Stimulated activated effector memory CD8-positive, alpha-beta T cell treated with anti-CD3 and anti-CD28 coated beads, Interleukin-12 subunit alpha, Interleukin-12 subunit beta, amount 100 ng/mL, for 72 hours (primary cell): ENCODE measurements around the gene PTPRC.

ENCODE experiments used
- ATAC-seq: fragments of 150-1000 bp; cut with Tn5 transposase; 2 replicates; pipeline ENCODE4 v1.10.0; 2021
- DNase-seq, 2 donors: peaks; one replicate each; pipeline ENCODE4 v3.0.0; 2021 to 2022; ENCODE audit warnings: low spot score in 2 of 2
- H3K27ac Mint-ChIP-seq: one replicate; pipeline ENCODE4 v1.8.0; 2022; ENCODE audit warnings: mild to moderate bottlenecking, mixed read lengths
- H3K36me3 Mint-ChIP-seq: one replicate; pipeline ENCODE4 v1.8.0; 2022; ENCODE audit warnings: mild to moderate bottlenecking, mixed read lengths
- H3K4me1 Mint-ChIP-seq: one replicate; pipeline ENCODE4 v1.8.0; 2022; ENCODE audit warnings: mixed read lengths
- H3K4me3 Mint-ChIP-seq: one replicate; pipeline ENCODE4 v1.8.0; 2022; ENCODE audit warnings: mild to moderate bottlenecking, mixed read lengths
- H3K9me3 Mint-ChIP-seq: one replicate; pipeline ENCODE4 v1.8.0; 2022; ENCODE audit warnings: mixed read lengths

The PTPRC gene

GRCh38 chr1:198612471-198613260 lies 26.2 kb upstream of the PTPRC start:
- Mint-ChIP-seq H3K4me3 (peak overlapping the region; percentile 83), H3K27ac (peak overlapping the region; percentile 99), H3K9me3 (no peaks in the 10 kb centered on the region), H3K4me1 (peaks cover 73% of the 10 kb centered on the region), H3K36me3 (peaks cover 24% of the 10 kb centered on the region)
- ATAC-seq (peak; percentile 63), DNase-seq (no peak)

DNA sequence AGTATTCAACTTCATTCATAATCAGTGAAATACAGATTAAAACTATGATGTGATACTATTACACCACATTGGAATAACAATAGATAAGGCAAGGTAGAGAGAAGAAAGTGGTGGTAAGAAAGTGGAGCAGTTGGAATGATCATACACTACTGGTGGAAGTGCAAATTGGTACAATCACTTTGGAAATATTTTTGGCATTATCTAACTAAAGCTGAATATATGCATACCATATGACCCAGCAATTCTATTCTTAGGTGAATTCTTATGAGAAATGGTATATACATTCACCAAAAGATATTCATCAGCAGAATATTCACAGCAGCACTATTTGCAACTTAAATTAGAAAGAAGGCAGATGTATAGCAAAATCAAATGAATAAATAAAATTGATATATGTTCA lies 21.4 kb upstream of the PTPRC start:
- ATAC-seq = no peak
- no peak overlapping the region for H3K4me3 Mint-ChIP-seq
- peaks cover 84% of the 10 kb centered on the region for H3K4me1 Mint-ChIP-seq

DNA sequence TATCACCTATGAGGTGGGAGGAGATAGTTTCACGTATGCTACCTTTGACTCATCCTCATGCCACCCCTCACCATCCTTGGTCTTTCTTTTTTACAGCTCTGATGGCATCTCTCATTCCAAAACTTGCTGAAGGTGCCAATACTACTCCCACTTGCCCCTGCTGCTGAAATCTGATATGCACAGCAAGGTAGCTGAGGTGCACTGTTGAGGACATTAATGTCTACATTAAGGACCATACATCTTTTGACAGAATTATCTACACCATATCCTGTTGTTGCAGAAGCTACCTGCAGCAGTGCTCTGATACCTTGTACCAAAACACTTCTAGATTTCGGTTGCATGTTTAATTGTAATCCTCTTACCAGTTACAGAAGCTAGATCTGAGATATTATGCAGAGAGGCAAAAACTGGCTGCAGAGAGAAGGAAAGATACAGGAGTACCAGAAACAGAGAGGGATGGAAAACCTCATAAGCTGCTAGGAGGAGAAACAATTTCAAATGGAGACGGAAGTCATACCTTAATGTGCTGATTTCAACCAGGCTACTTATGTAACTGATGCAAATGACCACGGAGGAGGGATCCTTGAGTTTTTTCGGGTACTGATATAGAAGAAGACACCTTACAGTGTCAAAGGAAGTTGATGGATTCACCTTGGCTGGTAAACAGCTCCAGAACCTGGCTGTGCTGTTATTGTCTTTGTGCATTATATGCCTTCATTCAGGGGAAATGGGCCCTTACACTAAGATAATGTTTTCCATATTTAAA lies 19.3 kb upstream of the PTPRC start:
- Mint-ChIP-seq H3K9me3 (no peaks in the 10 kb centered on the region), H3K4me1 (peaks cover 81% of the 10 kb centered on the region), H3K36me3 (peaks cover 11% of the 10 kb centered on the region), H3K27ac (peak overlapping the region; percentile 90), H3K4me3 (peak overlapping the region; percentile 65)
- DNase-seq (no peak), ATAC-seq (peak; percentile 76)

More for the DNA sequence above, 21.4 kb upstream of the PTPRC start:
- Mint-ChIP-seq H3K36me3 (peaks cover 29% of the 10 kb centered on the region), H3K9me3 (no peaks in the 10 kb centered on the region), H3K27ac (peak overlapping the region; percentile 7)
- DNase-seq = no peak

- peak overlapping the region; percentile 90 for H3K27ac Mint-ChIP-seq
- H3K4me1 Mint-ChIP-seq = peaks cover 82% of the 10 kb centered on the region
- ATAC-seq = no peak
- H3K4me3 Mint-ChIP-seq = peak overlapping the region; percentile 65
- no peaks in the 10 kb centered on the region for H3K9me3 Mint-ChIP-seq
- H3K36me3 Mint-ChIP-seq = peaks cover 9% of the 10 kb centered on the region
- no peak for DNase-seq
These were observed 18.6 kb upstream of the PTPRC start for GRCh38 chr1:198620218-198620617.

GRCh38 chr1:198620951-198621824 lies 17.7 kb upstream of the PTPRC start:
- peaks cover 81% of the 10 kb centered on the region for H3K4me1 Mint-ChIP-seq
- H3K36me3 Mint-ChIP-seq = peaks cover 9% of the 10 kb centered on the region
- ATAC-seq = peak; percentile 85
- peak overlapping the region; percentile 90 for H3K27ac Mint-ChIP-seq
- peak overlapping the region; percentile 65 for H3K4me3 Mint-ChIP-seq
- DNase-seq = peak; percentile 42 to 81
- H3K9me3 Mint-ChIP-seq = peaks cover 2% of the 10 kb centered on the region

DNA sequence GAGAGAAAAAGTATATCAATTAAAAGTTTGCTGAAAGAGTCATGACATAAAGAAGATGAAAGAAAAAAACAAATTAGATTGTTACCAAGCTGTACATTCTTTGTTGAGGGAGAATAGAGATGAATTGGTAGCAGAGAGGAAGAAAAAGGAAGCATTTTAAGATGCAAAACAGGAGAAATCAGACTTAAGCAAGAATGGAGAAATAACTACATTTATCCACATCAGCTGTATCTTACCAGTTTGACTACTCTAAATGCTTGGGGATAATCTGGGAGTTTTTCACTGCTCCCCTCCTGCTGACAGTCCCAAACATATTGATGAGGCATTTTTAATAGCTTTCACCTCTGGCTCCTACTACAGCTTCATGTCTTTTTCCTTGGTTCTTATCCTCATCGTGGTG lies 16.8 kb upstream of the PTPRC start:
- Mint-ChIP-seq H3K4me1 (peaks cover 86% of the 10 kb centered on the region), H3K9me3 (peaks cover 3% of the 10 kb centered on the region), H3K27ac (peak overlapping the region; percentile 90), H3K4me3 (peak overlapping the region; percentile 65), H3K36me3 (peaks cover 8% of the 10 kb centered on the region)
- ATAC-seq (no peak), DNase-seq (no peak)

GRCh38 chr1:198623752-198624647 lies 14.8 kb upstream of the PTPRC start:
- ATAC-seq (peak; percentile 24), DNase-seq (no peak)
- Mint-ChIP-seq H3K36me3 (peaks cover 5% of the 10 kb centered on the region), H3K9me3 (peaks cover 3% of the 10 kb centered on the region), H3K27ac (peak overlapping the region; percentile 90), H3K4me1 (peaks cover 86% of the 10 kb centered on the region), H3K4me3 (peak overlapping the region; percentile 54)

DNA sequence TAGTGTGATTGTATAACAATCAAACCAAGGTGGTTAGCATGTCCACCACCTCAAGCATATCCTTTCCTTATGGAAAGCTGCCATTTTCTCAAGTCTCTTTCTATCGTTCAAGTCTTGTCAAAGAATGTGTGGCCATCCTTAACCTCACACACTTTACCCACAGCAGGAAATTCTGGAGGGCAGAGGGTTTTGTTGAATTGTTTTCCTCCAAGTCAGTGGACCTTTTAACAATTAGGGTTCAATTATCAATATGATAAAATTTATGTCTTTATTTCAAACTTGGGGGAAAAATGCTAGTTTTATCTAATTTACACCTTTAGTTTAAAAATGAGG lies 14.2 kb upstream of the PTPRC start:
- Mint-ChIP-seq H3K36me3 (peaks cover 5% of the 10 kb centered on the region), H3K9me3 (peaks cover 3% of the 10 kb centered on the region), H3K4me3 (peak overlapping the region; percentile 54), H3K27ac (peak overlapping the region; percentile 48), H3K4me1 (peaks cover 86% of the 10 kb centered on the region)
- DNase-seq = no peak
- ATAC-seq = no peak

GRCh38 chr1:198627436-198628066 lies 11.3 kb upstream of the PTPRC start:
- peak overlapping the region; percentile 40 for H3K4me3 Mint-ChIP-seq
- ATAC-seq = peak; percentile 73
- peak overlapping the region; percentile 81 for H3K27ac Mint-ChIP-seq
- H3K4me1 Mint-ChIP-seq = peaks cover 65% of the 10 kb centered on the region
- no peaks in the 10 kb centered on the region for H3K36me3 Mint-ChIP-seq
- H3K9me3 Mint-ChIP-seq = peaks cover 3% of the 10 kb centered on the region
- no peak for DNase-seq

DNA sequence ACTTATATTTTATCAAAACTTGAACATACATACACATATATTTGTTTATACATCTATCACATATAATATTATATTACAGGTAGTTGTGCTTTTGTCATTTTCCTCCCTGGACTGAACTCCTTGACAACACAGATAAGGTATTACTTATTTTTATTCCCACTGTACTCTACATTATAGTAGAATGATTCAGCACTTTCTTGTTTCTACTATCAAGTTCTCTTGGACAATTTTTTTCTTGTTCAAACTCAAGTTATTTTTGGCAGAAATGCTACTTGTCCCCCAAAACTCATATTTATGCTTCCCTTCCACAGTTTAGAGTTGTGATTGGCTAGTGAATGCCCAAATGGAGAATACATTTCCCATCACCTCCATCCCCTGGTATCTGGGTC lies 10.8 kb upstream of the PTPRC start:
- peaks cover 3% of the 10 kb centered on the region for H3K9me3 Mint-ChIP-seq
- peak overlapping the region; percentile 81 for H3K27ac Mint-ChIP-seq
- DNase-seq (no peak), ATAC-seq (no peak)
- peak overlapping the region; percentile 40 for H3K4me3 Mint-ChIP-seq
- no peaks in the 10 kb centered on the region for H3K36me3 Mint-ChIP-seq
- H3K4me1 Mint-ChIP-seq = peaks cover 61% of the 10 kb centered on the region

GRCh38 chr1:198629610-198630009 lies 9.2 kb upstream of the PTPRC start:
- peak overlapping the region; percentile 81 for H3K27ac Mint-ChIP-seq
- no peak for DNase-seq
- no peaks in the 10 kb centered on the region for H3K36me3 Mint-ChIP-seq
- peaks cover 15% of the 10 kb centered on the region for H3K9me3 Mint-ChIP-seq
- H3K4me1 Mint-ChIP-seq = peaks cover 66% of the 10 kb centered on the region
- peak overlapping the region; percentile 40 for H3K4me3 Mint-ChIP-seq
- ATAC-seq = no peak

- no peak overlapping the region for H3K27ac Mint-ChIP-seq
- DNase-seq (no peak), ATAC-seq (no peak)
- no peak overlapping the region for H3K4me3 Mint-ChIP-seq
- peaks cover 69% of the 10 kb centered on the region for H3K4me1 Mint-ChIP-seq
- no peaks in the 10 kb centered on the region for H3K36me3 Mint-ChIP-seq
- H3K9me3 Mint-ChIP-seq = peaks cover 16% of the 10 kb centered on the region
These were observed 8.0 kb upstream of the PTPRC start for GRCh38 chr1:198630863-198631262.

DNA sequence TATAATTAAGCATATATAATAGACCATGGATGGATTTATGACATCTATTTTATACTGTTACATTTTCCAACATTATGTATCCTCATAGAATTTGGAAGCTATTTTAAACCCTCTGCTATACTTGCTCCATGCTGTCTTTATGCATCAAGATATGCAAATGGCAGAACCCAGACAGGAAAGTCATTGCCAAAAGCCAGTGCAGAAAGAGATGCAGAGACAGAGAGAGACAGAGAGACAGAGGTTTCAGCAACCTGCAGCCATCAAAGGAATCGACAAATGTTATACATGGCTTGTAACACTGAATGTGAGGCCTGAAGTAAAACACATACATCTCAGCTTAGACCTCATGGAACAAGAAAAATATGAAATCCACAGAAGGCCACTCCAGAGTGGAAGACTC lies 7.5 kb upstream of the PTPRC start:
- H3K36me3 Mint-ChIP-seq = no peaks in the 10 kb centered on the region

DNA sequence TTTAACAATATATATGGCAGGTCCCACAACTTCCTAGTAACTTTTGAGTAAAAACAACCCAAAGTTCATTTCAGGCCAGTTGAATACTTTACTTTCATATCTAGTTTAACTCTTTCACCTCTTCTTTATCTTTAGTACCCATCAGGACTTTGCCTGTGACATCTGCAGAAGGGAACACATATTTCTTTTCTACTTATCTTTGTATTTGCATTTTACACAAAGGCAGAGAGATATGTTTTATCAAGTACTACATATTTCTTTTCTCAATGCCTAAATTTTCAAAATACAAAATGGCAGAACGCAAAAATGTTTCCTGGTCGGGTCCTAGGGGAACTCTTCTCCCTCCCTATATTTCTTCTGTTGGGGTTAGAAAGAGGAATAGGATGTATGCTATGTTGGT lies 6.8 kb upstream of the PTPRC start:
- peaks cover 12% of the 10 kb centered on the region for H3K9me3 Mint-ChIP-seq
- H3K27ac Mint-ChIP-seq = peak overlapping the region; percentile 13
- peaks cover 67% of the 10 kb centered on the region for H3K4me1 Mint-ChIP-seq
- DNase-seq (no peak), ATAC-seq (no peak)
- H3K4me3 Mint-ChIP-seq = no peak overlapping the region
- H3K36me3 Mint-ChIP-seq = no peaks in the 10 kb centered on the region

More for the DNA sequence above, 7.5 kb upstream of the PTPRC start:
- DNase-seq (no peak), ATAC-seq (no peak)
- H3K27ac Mint-ChIP-seq = peak overlapping the region; percentile 13
- no peak overlapping the region for H3K4me3 Mint-ChIP-seq
- peaks cover 67% of the 10 kb centered on the region for H3K4me1 Mint-ChIP-seq
- H3K9me3 Mint-ChIP-seq = peaks cover 13% of the 10 kb centered on the region
